Measurements from ENCODE around the gene AQP5.

The AQP5 gene

DNA sequence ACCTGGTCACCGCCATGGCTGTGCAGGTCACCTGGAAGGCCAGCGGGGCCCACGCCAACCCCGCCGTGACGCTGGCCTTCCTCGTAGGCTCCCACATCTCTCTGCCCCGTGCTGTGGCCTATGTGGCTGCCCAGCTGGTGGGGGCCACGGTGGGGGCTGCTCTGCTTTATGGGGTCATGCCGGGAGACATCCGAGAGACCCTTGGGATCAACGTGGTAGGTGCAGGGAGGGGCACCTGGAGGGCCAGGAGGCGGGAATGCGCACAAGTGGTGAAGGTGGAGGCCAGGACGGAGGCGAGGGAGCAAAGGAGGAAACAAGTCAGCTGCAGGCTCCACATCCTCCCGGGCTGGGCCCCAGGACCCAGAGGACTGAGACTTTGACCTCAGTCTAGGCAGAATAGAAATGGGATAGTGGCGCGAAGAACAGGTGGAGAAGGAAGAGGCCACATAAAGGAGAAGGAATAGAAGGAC, 11.7 kb downstream of the AQP5 start:
- DNase-seq: no peak
- TF ChIP-seq, protein P1, sequence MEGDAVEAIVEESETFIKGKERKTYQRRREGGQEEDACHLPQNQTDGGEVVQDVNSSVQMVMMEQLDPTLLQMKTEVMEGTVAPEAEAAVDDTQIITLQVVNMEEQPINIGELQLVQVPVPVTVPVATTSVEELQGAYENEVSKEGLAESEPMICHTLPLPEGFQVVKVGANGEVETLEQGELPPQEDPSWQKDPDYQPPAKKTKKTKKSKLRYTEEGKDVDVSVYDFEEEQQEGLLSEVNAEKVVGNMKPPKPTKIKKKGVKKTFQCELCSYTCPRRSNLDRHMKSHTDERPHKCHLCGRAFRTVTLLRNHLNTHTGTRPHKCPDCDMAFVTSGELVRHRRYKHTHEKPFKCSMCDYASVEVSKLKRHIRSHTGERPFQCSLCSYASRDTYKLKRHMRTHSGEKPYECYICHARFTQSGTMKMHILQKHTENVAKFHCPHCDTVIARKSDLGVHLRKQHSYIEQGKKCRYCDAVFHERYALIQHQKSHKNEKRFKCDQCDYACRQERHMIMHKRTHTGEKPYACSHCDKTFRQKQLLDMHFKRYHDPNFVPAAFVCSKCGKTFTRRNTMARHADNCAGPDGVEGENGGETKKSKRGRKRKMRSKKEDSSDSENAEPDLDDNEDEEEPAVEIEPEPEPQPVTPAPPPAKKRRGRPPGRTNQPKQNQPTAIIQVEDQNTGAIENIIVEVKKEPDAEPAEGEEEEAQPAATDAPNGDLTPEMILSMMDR (IDR thresholded peaks at IDR 0.05; ENCODE audit: low read depth, low read length): no peak
- no peak overlapping the region for H3K4me3 ChIP-seq (ENCODE audit: low read depth, low read length)
- H3K27me3 ChIP-seq: no peaks in the 10 kb centered on the region
- no peaks in the 10 kb centered on the region for H3K9me3 ChIP-seq
- H3K4me1 ChIP-seq: peaks cover 34% of the 10 kb centered on the region
- H3K36me3 ChIP-seq: no peaks in the 10 kb centered on the region

DNA sequence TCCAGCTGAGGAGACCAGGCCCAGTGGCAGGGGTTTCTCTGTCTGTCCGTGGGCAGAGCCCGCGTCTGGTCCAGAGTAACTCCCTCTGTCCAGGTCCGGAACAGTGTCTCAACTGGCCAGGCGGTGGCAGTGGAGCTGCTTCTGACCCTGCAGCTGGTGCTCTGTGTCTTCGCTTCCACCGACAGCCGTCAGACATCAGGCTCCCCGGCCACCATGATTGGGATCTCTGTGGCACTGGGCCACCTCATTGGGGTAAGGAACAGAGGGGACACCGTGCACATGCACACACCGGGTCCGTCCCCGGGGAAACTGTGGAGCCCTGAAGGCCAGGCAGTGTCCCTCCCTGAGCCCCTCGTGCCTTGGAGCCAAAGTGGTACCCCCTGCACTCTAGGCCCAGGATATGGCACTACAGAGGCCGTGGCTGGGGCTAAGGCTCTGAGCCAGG, 12.6 kb downstream of the AQP5 start:
- H3K4me3 ChIP-seq (ENCODE audit: low read depth, low read length): no peak overlapping the region
- no peaks in the 10 kb centered on the region for H3K27me3 ChIP-seq
- no peaks in the 10 kb centered on the region for H3K9me3 ChIP-seq
- peaks cover 38% of the 10 kb centered on the region for H3K4me1 ChIP-seq
- TF ChIP-seq, protein P1 (IDR thresholded peaks at IDR 0.05; ENCODE audit: low read depth, low read length): peak; percentile 86
- DNase-seq: peak; percentile 91
- no peaks in the 10 kb centered on the region for H3K36me3 ChIP-seq

GRCh38 chr12:49974677-49975317, 13.1 kb downstream of the AQP5 start:
- H3K4me3 ChIP-seq (ENCODE audit: low read depth, low read length): no peak overlapping the region
- no peaks in the 10 kb centered on the region for H3K27me3 ChIP-seq
- TF ChIP-seq, protein P1 (IDR thresholded peaks at IDR 0.05; ENCODE audit: low read depth, low read length): no peak
- H3K36me3 ChIP-seq: no peaks in the 10 kb centered on the region
- DNase-seq: no peak
- H3K9me3 ChIP-seq: no peaks in the 10 kb centered on the region
- H3K4me1 ChIP-seq: peaks cover 43% of the 10 kb centered on the region

DNA sequence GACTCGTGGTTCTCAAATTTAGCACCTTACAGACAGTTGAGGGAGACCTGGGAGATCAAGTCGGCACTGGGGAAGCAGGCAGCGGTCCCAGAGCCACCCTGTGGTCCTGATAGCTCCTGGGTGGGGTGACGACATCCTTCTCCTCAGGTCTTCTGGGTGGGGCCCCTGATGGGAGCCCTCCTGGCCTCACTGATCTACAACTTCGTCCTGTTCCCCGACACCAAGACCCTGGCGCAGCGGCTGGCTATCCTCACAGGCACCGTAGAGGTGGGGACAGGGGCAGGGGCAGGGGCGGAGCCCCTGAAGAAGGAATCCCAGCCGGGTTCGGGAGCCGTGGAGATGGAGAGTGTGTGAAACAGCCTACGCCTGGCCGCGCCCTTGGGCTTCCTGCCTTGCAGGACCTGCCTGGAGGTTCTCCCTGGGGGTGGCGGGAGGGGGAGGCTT, 13.7 kb downstream of the AQP5 start:
- DNase-seq: no peak
- Histone ChIP-seq H3K9me3 (no peaks in the 10 kb centered on the region), H3K4me1 (peaks cover 48% of the 10 kb centered on the region), H3K36me3 (no peaks in the 10 kb centered on the region), H3K4me3 (ENCODE audit: low read depth, low read length) (no peak overlapping the region), H3K27me3 (no peaks in the 10 kb centered on the region)
- TF ChIP-seq, protein P1 (IDR thresholded peaks at IDR 0.05; ENCODE audit: low read depth, low read length): no peak

DNA sequence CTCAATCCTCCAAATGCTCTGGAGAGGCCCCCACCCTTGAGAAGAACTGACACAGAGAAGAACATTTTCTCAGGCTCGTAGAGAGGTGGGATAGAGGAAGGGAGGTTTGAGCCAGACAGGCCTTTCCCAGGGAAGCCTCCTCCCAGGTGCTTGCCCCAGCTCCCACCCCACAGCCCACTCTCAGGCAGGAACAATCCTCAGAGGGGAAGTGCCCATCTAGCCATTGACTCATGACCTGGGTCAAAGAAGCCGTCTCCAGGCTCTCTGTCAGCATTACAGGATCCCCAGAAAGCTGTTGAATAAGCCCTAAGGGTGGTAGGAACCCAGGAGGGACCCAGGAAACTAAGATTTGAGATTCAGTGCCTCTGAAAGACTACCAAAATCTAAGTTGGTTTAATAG, 14.9 kb downstream of the AQP5 start:
- no peak for DNase-seq
- no peak overlapping the region for H3K4me3 ChIP-seq (ENCODE audit: low read depth, low read length)
- no peaks in the 10 kb centered on the region for H3K27me3 ChIP-seq
- no peaks in the 10 kb centered on the region for H3K9me3 ChIP-seq
- H3K36me3 ChIP-seq: no peaks in the 10 kb centered on the region
- peaks cover 60% of the 10 kb centered on the region for H3K4me1 ChIP-seq
- TF ChIP-seq, protein P1 (IDR thresholded peaks at IDR 0.05; ENCODE audit: low read depth, low read length): no peak

DNA sequence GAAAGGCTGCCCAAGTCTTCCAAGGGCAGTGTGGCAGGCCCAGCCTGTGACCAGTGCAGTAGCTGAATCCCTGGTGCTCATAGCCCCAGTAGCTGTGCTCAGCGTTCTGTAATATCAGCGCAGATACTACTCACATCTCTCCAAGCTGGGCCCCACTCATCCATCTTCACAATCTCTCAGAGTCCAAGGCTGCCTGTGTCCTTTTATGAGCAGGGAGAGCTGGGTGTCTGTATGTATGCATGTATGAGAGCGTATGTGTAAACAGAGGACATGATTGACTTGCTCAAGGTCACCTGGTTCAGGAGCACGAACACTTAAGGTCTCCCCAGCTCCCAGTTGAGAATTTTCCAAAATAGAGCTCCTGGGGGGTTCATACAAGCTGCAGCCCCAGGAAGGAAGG, 16.5 kb downstream of the AQP5 start:
- no peaks in the 10 kb centered on the region for H3K36me3 ChIP-seq
- no peaks in the 10 kb centered on the region for H3K27me3 ChIP-seq
- H3K4me1 ChIP-seq: peaks cover 69% of the 10 kb centered on the region
- TF ChIP-seq, protein P1 (IDR thresholded peaks at IDR 0.05; ENCODE audit: low read depth, low read length): no peak
- H3K4me3 ChIP-seq (ENCODE audit: low read depth, low read length): no peak overlapping the region
- no peaks in the 10 kb centered on the region for H3K9me3 ChIP-seq
- DNase-seq: no peak
